DMS53 (cell line): ENCODE measurements around the gene MTARC2.

Experiments
- DNase-seq: peaks from one replicate; lab custom pipeline; 2025; lab: John Stamatoyannopoulos, UW

Gene MTARC2

GRCh38 chr1:220827445-220828178 lies 79.5 kb downstream of the MTARC2 start:
- no peak for DNase-seq

- no peak for DNase-seq
Observed at GRCh38 chr1:220828179-220828490, 80.0 kb downstream of the MTARC2 start.

GRCh38 chr1:220828950-220829586 lies 80.9 kb downstream of the MTARC2 start:
- DNase-seq = no peak

GRCh38 chr1:220833436-220833835 lies 85.3 kb downstream of the MTARC2 start:
- DNase-seq = no peak
